Osteoblast (primary cell): ENCODE data around the gene NLRP14. TPM values are rescaled to one million over a fixed set of nuclear protein-coding genes. Genes with fewer than 3 reads are reported as not detected.

Source experiments
- DNase-seq: peaks from one replicate; pipeline ENCODE4 v3.0.0; 2011; ENCODE audit warnings: low spot score, mixed read lengths; ENCODE audit not compliant: insufficient read length; ENCODE audit errors: missing footprints
- H2AFZ ChIP-seq: 2 replicates; pipeline ENCODE4 v1.6.0; 2011; ENCODE audit warnings: mild to moderate bottlenecking, low read length
- H3K27ac ChIP-seq: 2 replicates; pipeline ENCODE4 v1.5.1; 2011; ENCODE audit warnings: mild to moderate bottlenecking, low read depth, low read length, moderate library complexity
- H3K27me3 ChIP-seq: 2 replicates; pipeline ENCODE4 v1.6.0; 2012; ENCODE audit warnings: mild to moderate bottlenecking, control low read depth, inconsistent platforms, low read length, moderate library complexity; ENCODE audit not compliant: insufficient read depth
- H3K36me3 ChIP-seq: 2 replicates; pipeline ENCODE4 v1.5.1; 2011; ENCODE audit warnings: mild to moderate bottlenecking, low read length, control low read depth, moderate library complexity; ENCODE audit not compliant: insufficient read depth
- H3K4me1 ChIP-seq: 2 replicates; pipeline ENCODE4 v1.5.1; 2011; ENCODE audit warnings: mild to moderate bottlenecking, low read length, control low read depth, moderate library complexity; ENCODE audit not compliant: insufficient read depth
- H3K4me2 ChIP-seq: 2 replicates; pipeline ENCODE4 v1.6.0; 2011; ENCODE audit warnings: mild to moderate bottlenecking, low read length; ENCODE audit not compliant: insufficient read depth
- H3K4me3 ChIP-seq: fragments of 200-600 bp; sonication (generic); 3 replicates; pipeline ENCODE4 v1.5.1; 2012; ENCODE audit warnings: mild to moderate bottlenecking, low read length, inconsistent platforms; ENCODE audit not compliant: insufficient read depth
- H3K79me2 ChIP-seq: 2 replicates; pipeline ENCODE4 v1.6.0; 2012; ENCODE audit warnings: mild to moderate bottlenecking, low read length, control low read depth, inconsistent platforms; ENCODE audit not compliant: insufficient read depth
- H3K9me3 ChIP-seq: 2 replicates; pipeline ENCODE4 v1.5.1; 2011; ENCODE audit warnings: low read depth, low read length, control low read depth
- H4K20me1 ChIP-seq: 2 replicates; pipeline ENCODE4 v1.6.0; 2012; ENCODE audit warnings: mild to moderate bottlenecking, low read length, control low read depth; ENCODE audit not compliant: insufficient read depth
- CTCF ChIP-seq: IDR thresholded peaks from 2 replicates; pipeline ENCODE4 v1.5.1; 2011; ENCODE audit warnings: mild to moderate bottlenecking, low read depth, low read length, moderate library complexity; ENCODE audit errors: extremely low read depth
- total RNA-seq: library from RNA; depleted of rRNA; stranded (reverse); fragments of >200 nt; gene quantifications from 2 replicates; pipeline ENCODE4 v1.2.3, GENCODE V29; 2012

The NLRP14 gene
- total RNA-seq, 1 donor: under 0.01 TPM

- no peak overlapping the region for H3K27ac ChIP-seq
- H3K79me2 ChIP-seq: no peaks in the 10 kb centered on the region
- no peak for TF ChIP-seq CTCF
- H3K36me3 ChIP-seq: no peaks in the 10 kb centered on the region
- no peaks in the 10 kb centered on the region for H3K9me3 ChIP-seq
- H2AFZ ChIP-seq: peak overlapping the region; percentile 39
- no peak for DNase-seq
- H3K4me3 ChIP-seq: no peak overlapping the region
- H3K4me1 ChIP-seq: peaks cover 4% of the 10 kb centered on the region
- H3K27me3 ChIP-seq: no peaks in the 10 kb centered on the region
- H3K4me2 ChIP-seq: peak overlapping the region; percentile 47
- H4K20me1 ChIP-seq: no peaks in the 10 kb centered on the region
Measured at GRCh38 chr11:7004482-7004881, 15.8 kb upstream of the NLRP14 start.

GRCh38 chr11:7014118-7014517 is 6.2 kb upstream of the NLRP14 start:
- Histone ChIP-seq H3K27me3 (no peaks in the 10 kb centered on the region), H3K36me3 (no peaks in the 10 kb centered on the region), H3K79me2 (no peaks in the 10 kb centered on the region), H2AFZ (no peak overlapping the region), H4K20me1 (no peaks in the 10 kb centered on the region), H3K4me1 (no peaks in the 10 kb centered on the region), H3K27ac (no peak overlapping the region), H3K4me2 (no peak overlapping the region), H3K9me3 (no peaks in the 10 kb centered on the region), H3K4me3 (no peak overlapping the region)
- no peak for TF ChIP-seq CTCF
- DNase-seq: no peak

GRCh38 chr11:7016011-7016410 is 4.3 kb upstream of the NLRP14 start:
- no peaks in the 10 kb centered on the region for H3K27me3 ChIP-seq
- no peak overlapping the region for H2AFZ ChIP-seq
- no peaks in the 10 kb centered on the region for H3K79me2 ChIP-seq
- TF ChIP-seq CTCF: no peak
- H3K4me1 ChIP-seq: peaks cover 8% of the 10 kb centered on the region
- H3K4me3 ChIP-seq: no peak overlapping the region
- no peak overlapping the region for H3K4me2 ChIP-seq
- H3K9me3 ChIP-seq: no peaks in the 10 kb centered on the region
- no peaks in the 10 kb centered on the region for H3K36me3 ChIP-seq
- H3K27ac ChIP-seq: no peak overlapping the region
- no peaks in the 10 kb centered on the region for H4K20me1 ChIP-seq
- DNase-seq: no peak

GRCh38 chr11:7019500-7020182 is 638 bp upstream of the NLRP14 start:
- Histone ChIP-seq H3K4me3 (peak overlapping the region; percentile 83), H3K4me2 (peak overlapping the region; percentile 90), H4K20me1 (no peaks in the 10 kb centered on the region), H3K79me2 (no peaks in the 10 kb centered on the region), H3K4me1 (peaks cover 8% of the 10 kb centered on the region), H3K27me3 (no peaks in the 10 kb centered on the region), H3K9me3 (no peaks in the 10 kb centered on the region), H3K27ac (peak overlapping the region; percentile 79), H3K36me3 (no peaks in the 10 kb centered on the region), H2AFZ (peak overlapping the region; percentile 99)
- DNase-seq: peak; percentile 72
- TF ChIP-seq CTCF: no peak
